Measurements from ENCODE around the gene MAD1L1.
A peak's percentile ranks its signal among the peaks of the same experiment; 100 is the strongest.

The MAD1L1 gene

DNA sequence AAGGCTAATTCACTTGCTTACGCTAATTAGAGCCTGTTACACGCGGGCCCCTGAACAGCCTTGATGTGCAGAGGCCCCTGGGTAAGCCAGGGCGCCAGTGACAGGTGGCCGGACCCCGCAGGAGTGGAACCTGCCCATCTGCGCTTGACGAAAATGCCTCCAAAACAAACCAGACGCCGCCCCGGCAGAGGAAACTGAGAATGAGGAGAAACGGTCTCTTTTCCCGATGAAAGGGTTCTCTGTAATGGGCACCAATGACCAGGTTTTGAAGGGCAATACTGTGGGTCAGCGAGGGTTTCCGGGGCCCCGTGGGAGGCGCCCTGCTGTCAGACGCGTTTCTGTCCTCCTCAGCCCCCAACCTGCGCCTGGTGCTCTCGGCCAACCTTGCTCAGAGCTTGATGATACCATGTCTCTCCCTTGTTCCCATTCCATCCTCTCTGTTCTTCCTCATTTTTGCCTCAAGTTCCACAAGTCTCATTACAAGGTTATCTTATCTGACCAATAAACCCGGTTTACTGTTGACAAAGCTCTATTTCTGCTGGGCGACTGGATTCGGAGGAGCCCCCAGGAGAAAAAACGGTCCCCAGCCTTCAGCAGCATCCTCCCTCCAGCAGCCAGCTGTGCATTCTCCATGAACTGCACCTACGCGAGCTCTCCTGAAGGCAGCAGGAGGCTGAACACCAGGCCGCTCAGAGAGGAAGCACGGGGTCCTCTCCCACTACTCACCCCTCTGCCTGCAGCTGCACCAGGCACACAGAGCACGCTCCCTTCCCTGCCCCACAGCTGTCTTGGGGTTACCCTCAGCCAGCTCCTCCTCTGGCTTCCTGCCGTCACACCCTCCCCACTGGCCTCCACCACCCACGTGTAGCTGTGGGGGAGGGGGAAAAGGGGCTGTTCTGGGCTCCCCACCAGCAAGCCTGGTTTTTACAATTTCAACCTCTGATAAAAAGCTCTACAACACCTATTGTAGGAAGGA, 202.0 kb downstream of the MAD1L1 start:
- H3K27ac Mint-ChIP-seq: peak overlapping the region; percentile 53
- DNase-seq: peak; percentile 45
- H3K36me3 Mint-ChIP-seq: peaks cover 25% of the 10 kb centered on the region
- H3K4me1 Mint-ChIP-seq: peaks cover 20% of the 10 kb centered on the region
- CTCF ChIA-PET: no interaction called here
- H3K4me3 Mint-ChIP-seq: no peak overlapping the region
- H3K27me3 Mint-ChIP-seq: peaks cover 3% of the 10 kb centered on the region
- peaks cover 29% of the 10 kb centered on the region for H3K9me3 Mint-ChIP-seq

- no peak for DNase-seq
- Mint-ChIP-seq H3K4me3 (no peak overlapping the region), H3K27ac (no peak overlapping the region), H3K4me1 (peaks cover 20% of the 10 kb centered on the region), H3K27me3 (peaks cover 3% of the 10 kb centered on the region), H3K9me3 (peaks cover 35% of the 10 kb centered on the region), H3K36me3 (peaks cover 30% of the 10 kb centered on the region)
- CTCF ChIA-PET: interaction anchor here (1.1 kb wide), 1 partner anchor 8 kb away, joined by 3 read pairs; no protein-coding TSS in a partner anchor
Measured at GRCh38 chr7:2029936-2030335, 202.8 kb downstream of the MAD1L1 start.

DNA sequence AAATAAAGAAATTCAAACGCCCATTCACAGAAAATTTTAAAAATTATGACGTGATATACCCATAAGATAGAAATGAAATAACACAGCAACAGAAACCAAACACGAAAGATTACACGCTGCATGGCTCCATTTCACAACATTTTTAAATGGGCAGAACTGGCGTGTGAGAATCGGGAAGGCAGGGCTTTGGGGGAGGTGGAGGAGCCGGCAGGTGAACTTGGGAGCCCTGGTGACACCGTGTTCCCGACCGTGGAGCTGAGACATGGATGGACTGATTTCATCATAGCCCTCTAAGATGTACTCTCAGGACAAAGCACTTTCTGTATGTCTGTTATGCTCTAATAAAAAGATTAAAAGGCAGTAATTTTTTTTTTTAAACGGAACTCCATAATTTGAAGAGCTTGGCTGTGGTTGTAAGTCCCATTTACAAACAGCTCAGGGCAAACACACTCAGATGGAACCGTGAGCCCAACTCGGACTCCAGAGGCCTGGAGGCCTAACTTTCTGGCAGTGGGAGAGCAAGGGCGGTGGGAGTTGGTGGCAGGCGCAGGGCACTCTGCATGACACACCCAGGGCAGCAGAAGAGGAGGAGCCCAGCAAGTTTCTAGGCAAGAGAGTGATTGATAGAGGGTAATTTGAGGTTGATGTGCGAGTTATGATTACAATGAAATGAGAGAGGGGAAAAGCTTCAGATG, 203.4 kb downstream of the MAD1L1 start:
- H3K9me3 Mint-ChIP-seq: peaks cover 40% of the 10 kb centered on the region
- H3K4me3 Mint-ChIP-seq: no peak overlapping the region
- H3K27me3 Mint-ChIP-seq: peaks cover 6% of the 10 kb centered on the region
- H3K36me3 Mint-ChIP-seq: peaks cover 34% of the 10 kb centered on the region
- H3K4me1 Mint-ChIP-seq: peaks cover 20% of the 10 kb centered on the region
- CTCF ChIA-PET: interaction anchor here (1.1 kb wide), 1 partner anchor 9 kb away, joined by 3 read pairs; no protein-coding TSS in a partner anchor
- H3K27ac Mint-ChIP-seq: peak overlapping the region; percentile 25
- DNase-seq: no peak

GRCh38 chr7:2028733-2029132, 204.0 kb downstream of the MAD1L1 start:
- Mint-ChIP-seq H3K27ac (no peak overlapping the region), H3K4me3 (no peak overlapping the region), H3K27me3 (peaks cover 9% of the 10 kb centered on the region), H3K4me1 (peaks cover 20% of the 10 kb centered on the region), H3K9me3 (peaks cover 44% of the 10 kb centered on the region), H3K36me3 (peaks cover 37% of the 10 kb centered on the region)
- DNase-seq: no peak
- CTCF ChIA-PET: interaction anchor here (1.1 kb wide), 1 partner anchor 10 kb away, joined by 3 read pairs; no protein-coding TSS in a partner anchor

DNA sequence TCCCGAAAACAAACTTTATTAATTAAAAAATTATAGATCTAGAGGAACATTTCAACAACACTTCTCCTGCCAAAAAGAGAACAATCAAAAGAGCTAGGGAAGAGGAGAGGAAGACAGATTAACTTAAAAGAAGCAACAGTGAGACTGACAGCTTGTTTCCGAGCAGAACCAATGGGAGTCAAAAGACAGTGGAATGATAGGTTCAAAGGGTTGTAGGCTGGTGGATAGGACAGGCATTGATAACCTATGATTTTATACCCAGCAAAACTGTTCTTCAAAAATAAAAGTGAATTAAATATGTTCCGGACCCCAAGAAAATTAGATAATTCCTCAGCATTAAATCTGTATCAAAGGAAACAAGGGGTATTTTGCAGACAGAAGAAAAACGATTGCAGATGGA, 207.6 kb downstream of the MAD1L1 start:
- Mint-ChIP-seq H3K4me3 (no peak overlapping the region), H3K27ac (no peak overlapping the region), H3K4me1 (peaks cover 13% of the 10 kb centered on the region), H3K27me3 (peaks cover 10% of the 10 kb centered on the region), H3K9me3 (peaks cover 44% of the 10 kb centered on the region), H3K36me3 (peaks cover 35% of the 10 kb centered on the region)
- CTCF ChIA-PET: interaction anchor here (0.7 kb wide), 1 partner anchor 17 kb away, joined by 3 read pairs; no protein-coding TSS in a partner anchor
- DNase-seq: no peak

GRCh38 chr7:2024567-2024918, 208.2 kb downstream of the MAD1L1 start:
- no peak overlapping the region for H3K27ac Mint-ChIP-seq
- peaks cover 32% of the 10 kb centered on the region for H3K36me3 Mint-ChIP-seq
- CTCF ChIA-PET: no interaction called here
- H3K4me1 Mint-ChIP-seq: peaks cover 17% of the 10 kb centered on the region
- H3K4me3 Mint-ChIP-seq: no peak overlapping the region
- H3K9me3 Mint-ChIP-seq: peaks cover 42% of the 10 kb centered on the region
- no peak for DNase-seq
- peaks cover 10% of the 10 kb centered on the region for H3K27me3 Mint-ChIP-seq

DNA sequence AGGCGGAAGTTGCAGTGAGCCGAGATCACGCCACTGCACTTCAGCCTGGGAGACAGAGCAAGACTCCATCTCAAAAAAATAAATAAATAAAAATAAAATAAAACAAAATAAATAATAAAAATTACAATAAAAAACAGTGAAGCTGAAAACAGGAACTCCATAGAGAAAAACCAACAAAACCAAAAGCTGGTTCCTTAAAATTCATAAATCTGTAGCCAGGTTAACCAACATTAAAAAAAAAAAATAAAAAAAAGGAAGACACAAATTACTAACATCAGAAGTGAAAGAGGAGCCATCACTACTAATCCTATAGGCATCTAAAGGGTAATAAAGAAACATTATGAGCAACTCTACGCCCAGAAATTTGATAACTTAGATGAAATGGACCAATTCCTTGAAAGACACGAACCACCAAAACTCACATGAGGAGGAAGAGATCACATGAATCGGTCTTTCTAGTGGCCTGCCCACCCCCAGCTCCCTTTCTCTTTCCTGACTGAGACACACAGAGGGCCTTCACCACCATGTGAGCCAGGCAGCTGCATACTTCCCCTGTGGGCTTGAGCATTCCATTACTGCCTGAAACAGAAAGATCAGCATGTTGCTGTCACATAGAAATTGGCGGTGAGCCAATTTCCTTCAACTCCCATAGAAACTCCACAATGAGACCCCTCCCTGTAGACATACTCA, 208.7 kb downstream of the MAD1L1 start:
- H3K4me1 Mint-ChIP-seq: peaks cover 19% of the 10 kb centered on the region
- no peak overlapping the region for H3K4me3 Mint-ChIP-seq
- H3K36me3 Mint-ChIP-seq: peaks cover 27% of the 10 kb centered on the region
- no peak for DNase-seq
- peaks cover 10% of the 10 kb centered on the region for H3K27me3 Mint-ChIP-seq
- CTCF ChIA-PET: no interaction called here
- H3K9me3 Mint-ChIP-seq: peaks cover 37% of the 10 kb centered on the region
- no peak overlapping the region for H3K27ac Mint-ChIP-seq

DNA sequence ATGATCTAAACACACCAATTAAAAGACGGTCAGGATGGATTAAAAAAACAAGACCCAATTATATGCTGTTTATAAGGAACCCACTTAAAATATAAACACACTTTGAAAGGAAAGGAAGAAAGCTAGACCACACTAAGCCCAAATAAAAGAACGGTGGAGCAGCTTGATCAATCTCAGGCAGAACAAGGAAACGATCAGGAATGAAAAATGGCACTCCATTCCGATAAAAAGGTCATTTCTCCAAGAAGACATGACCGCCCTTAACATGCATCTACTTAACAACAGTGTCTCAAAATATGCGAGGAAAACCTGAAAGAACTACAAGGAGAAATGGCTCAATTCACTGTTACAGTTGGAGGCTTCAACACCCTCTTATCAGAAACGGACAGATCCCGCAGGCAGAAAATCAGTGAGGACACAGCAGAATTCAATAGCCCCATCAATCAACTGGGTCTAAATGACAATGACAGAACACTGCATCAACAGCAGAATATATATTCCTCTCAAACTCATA, 210.0 kb downstream of the MAD1L1 start:
- peaks cover 10% of the 10 kb centered on the region for H3K27me3 Mint-ChIP-seq
- peaks cover 20% of the 10 kb centered on the region for H3K36me3 Mint-ChIP-seq
- peaks cover 22% of the 10 kb centered on the region for H3K4me1 Mint-ChIP-seq
- no peak overlapping the region for H3K4me3 Mint-ChIP-seq
- H3K27ac Mint-ChIP-seq: no peak overlapping the region
- peaks cover 30% of the 10 kb centered on the region for H3K9me3 Mint-ChIP-seq
- CTCF ChIA-PET: no interaction called here
- no peak for DNase-seq

DNA sequence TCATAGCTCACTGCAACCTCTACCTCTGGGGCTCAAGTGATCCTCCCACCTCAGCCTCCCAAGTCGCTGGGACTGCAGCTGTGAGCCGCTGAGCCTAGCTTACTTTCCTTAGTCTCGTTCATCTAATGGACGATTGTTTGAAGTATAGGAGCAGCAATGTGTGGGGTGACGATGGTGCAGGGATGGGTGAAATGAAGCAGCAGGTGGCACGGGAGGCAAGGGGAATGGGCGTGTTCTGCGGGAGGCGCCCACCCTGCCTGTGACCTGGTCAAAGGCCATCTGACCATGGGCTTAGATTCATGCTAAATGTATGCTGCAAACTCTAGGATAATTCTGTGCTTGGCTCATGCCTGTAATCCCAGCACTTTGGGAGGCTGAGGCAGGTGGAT, 210.7 kb downstream of the MAD1L1 start:
- peaks cover 22% of the 10 kb centered on the region for H3K4me1 Mint-ChIP-seq
- peaks cover 10% of the 10 kb centered on the region for H3K27me3 Mint-ChIP-seq
- H3K4me3 Mint-ChIP-seq: no peak overlapping the region
- H3K27ac Mint-ChIP-seq: no peak overlapping the region
- DNase-seq: no peak
- H3K36me3 Mint-ChIP-seq: peaks cover 20% of the 10 kb centered on the region
- peaks cover 24% of the 10 kb centered on the region for H3K9me3 Mint-ChIP-seq
- CTCF ChIA-PET: interaction anchor here (0.6 kb wide), 1 partner anchor 1597 kb away, joined by 4 read pairs; no protein-coding TSS in a partner anchor

- CTCF ChIA-PET: no interaction called here
- peak; percentile 50 for DNase-seq
- H3K9me3 Mint-ChIP-seq: peaks cover 11% of the 10 kb centered on the region
- H3K27me3 Mint-ChIP-seq: peaks cover 10% of the 10 kb centered on the region
- no peak overlapping the region for H3K27ac Mint-ChIP-seq
- peaks cover 12% of the 10 kb centered on the region for H3K36me3 Mint-ChIP-seq
- H3K4me1 Mint-ChIP-seq: peaks cover 22% of the 10 kb centered on the region
- H3K4me3 Mint-ChIP-seq: no peak overlapping the region
Measured at GRCh38 chr7:2019711-2020511, 212.8 kb downstream of the MAD1L1 start.

- Mint-ChIP-seq H3K4me1 (peaks cover 22% of the 10 kb centered on the region), H3K9me3 (peaks cover 6% of the 10 kb centered on the region), H3K4me3 (no peak overlapping the region), H3K27ac (no peak overlapping the region), H3K27me3 (peaks cover 8% of the 10 kb centered on the region), H3K36me3 (peaks cover 8% of the 10 kb centered on the region)
- CTCF ChIA-PET: no interaction called here
- DNase-seq: no peak
Measured at GRCh38 chr7:2019461-2019710, 213.4 kb downstream of the MAD1L1 start.

DNA sequence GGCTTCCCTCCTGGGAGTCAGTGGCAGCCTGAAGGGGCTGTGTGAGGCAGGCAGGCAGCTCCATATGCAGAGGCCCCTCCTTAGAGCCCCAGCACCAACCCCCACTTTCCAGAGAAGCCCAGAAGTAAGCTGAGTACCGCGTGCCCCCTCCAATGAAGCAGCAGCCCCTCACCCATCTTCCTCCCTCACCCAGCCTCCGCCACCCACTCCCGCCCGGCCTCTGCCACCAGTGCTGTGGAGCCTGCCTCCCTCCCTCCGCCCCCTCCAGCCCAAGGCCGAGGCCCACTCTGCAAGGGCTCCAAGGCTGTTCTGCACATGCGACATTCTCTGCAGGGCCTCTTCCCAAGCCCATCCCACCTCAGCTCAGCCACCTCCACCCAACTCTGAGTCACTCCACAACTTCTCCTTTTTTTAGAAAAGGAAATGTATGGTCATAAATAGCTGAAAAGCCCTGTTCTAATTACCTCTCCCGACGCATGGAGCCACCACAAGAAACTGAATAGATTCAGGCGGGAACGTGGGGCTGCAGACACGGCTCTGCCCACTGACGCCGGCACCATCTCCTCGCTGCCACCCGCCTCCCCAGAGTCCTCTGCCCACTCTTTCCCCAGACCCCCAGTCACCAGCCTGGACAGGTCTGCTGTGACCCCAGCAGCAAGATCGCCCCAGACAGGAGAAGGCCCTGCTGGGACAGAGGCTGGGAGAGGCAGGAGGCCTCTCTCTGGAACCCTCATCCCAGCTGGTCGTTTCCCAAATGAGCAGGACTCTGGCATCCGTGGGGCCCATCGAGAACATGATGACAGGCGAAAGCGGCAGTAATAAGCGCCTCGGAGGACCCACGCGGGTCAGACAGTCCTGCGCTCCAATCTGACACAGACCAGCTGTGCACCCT, 213.9 kb downstream of the MAD1L1 start:
- Mint-ChIP-seq H3K27ac (no peak overlapping the region), H3K36me3 (peaks cover 4% of the 10 kb centered on the region), H3K9me3 (peaks cover 1% of the 10 kb centered on the region), H3K4me1 (peaks cover 22% of the 10 kb centered on the region), H3K27me3 (peaks cover 5% of the 10 kb centered on the region), H3K4me3 (no peak overlapping the region)
- DNase-seq: no peak
- CTCF ChIA-PET: no interaction called here
